Measurements from ENCODE around the gene SUPT20H. TPM values are rescaled to one million over a fixed set of nuclear protein-coding genes. Genes with fewer than 3 reads are reported as not detected.

SUPT20H gene
- total and polyA plus RNA-seq, 10 of the 15 experiments (the other 5 are each of a cell fraction or from before 2014, with no cell fraction given): 12.3 to 69.8 (median 47.5) TPM

GRCh38 chr13:36981156-36981743 lies 78.2 kb downstream of the SUPT20H start:
- ChIA-PET CTCF (interaction anchor here (0.8 to 9.5 kb wide), 25 partner anchors 8 to 697 kb away, joined by 3 to 100 read pairs (median 4); partner anchors contain the start of gene ALG5), SMC1A (ENCODE audit: uncharacterized antibody, unreplicated experiment) (interaction anchor here (0.7 to 1.8 kb wide), 10 partner anchors 8 to 698 kb away, joined by 3 to 14 read pairs (median 5); partner anchors contain the start of gene SPART), RAD21 (ENCODE audit: unreplicated experiment) (interaction anchor here (0.8 to 4.1 kb wide), 13 partner anchors 8 to 700 kb away, joined by 3 to 37 read pairs (median 3); no protein-coding TSS in a partner anchor), POLR2A (no interaction called here)
- TF ChIP-seq BRCA1 (IDR thresholded peaks at IDR 0.05; ENCODE audit: low read depth, low read length): no peak
- TF ChIP-seq RAD21 (IDR thresholded peaks at IDR 0.05; ENCODE audit: insufficient read depth, low read depth, low read length): peak; percentile 61
- TF ChIP-seq SMC3 (IDR thresholded peaks at IDR 0.05; ENCODE audit: borderline replicate concordance, low read length): peak; percentile 37; the same call in 1 of the 2 replicates
- TF ChIP-seq ZNF207 (IDR thresholded peaks at IDR 0.05; ENCODE audit: borderline replicate concordance): no peak
- no peak for TF ChIP-seq PAX8 (IDR thresholded peaks at IDR 0.05)
- TF ChIP-seq, protein P1, sequence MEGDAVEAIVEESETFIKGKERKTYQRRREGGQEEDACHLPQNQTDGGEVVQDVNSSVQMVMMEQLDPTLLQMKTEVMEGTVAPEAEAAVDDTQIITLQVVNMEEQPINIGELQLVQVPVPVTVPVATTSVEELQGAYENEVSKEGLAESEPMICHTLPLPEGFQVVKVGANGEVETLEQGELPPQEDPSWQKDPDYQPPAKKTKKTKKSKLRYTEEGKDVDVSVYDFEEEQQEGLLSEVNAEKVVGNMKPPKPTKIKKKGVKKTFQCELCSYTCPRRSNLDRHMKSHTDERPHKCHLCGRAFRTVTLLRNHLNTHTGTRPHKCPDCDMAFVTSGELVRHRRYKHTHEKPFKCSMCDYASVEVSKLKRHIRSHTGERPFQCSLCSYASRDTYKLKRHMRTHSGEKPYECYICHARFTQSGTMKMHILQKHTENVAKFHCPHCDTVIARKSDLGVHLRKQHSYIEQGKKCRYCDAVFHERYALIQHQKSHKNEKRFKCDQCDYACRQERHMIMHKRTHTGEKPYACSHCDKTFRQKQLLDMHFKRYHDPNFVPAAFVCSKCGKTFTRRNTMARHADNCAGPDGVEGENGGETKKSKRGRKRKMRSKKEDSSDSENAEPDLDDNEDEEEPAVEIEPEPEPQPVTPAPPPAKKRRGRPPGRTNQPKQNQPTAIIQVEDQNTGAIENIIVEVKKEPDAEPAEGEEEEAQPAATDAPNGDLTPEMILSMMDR (IDR thresholded peaks at IDR 0.05 in 2 of 3, conservative IDR thresholded peaks at IDR 0.05 in 1 of 3; ENCODE audit: control insufficient read depth in 2 of 3, extremely low read depth in 1 of 3, insufficient read depth in 1 of 3, low read depth in 3 of 3, low read length in 3 of 3): peak; percentile 25 to 59 (median 47); a peak in 5 of 6 replicates
- Histone ChIP-seq H3K4me2 (ENCODE audit: control insufficient read depth, insufficient read depth) (no peak overlapping the region), H3K36me3 (ENCODE audit: control insufficient read depth in 2 of 2, insufficient read depth in 2 of 2, low read length in 1 of 2) (peaks cover 3 to 14% of the 10 kb centered on the region in 2 experiments), H3K27me3 (replicated peaks in 1 of 2; ENCODE audit: control insufficient read depth in 2 of 2, insufficient read depth in 2 of 2, low read length in 1 of 2) (no peaks in the 10 kb centered on the region), H4K20me1 (ENCODE audit: control insufficient read depth, insufficient read depth) (no peaks in the 10 kb centered on the region), H3K9ac (ENCODE audit: control insufficient read depth, insufficient read depth, low read length) (no peak overlapping the region), H3K9me3 (replicated peaks; ENCODE audit: control insufficient read depth, insufficient read depth, low read length) (no peaks in the 10 kb centered on the region), H3K4me1 (ENCODE audit: control insufficient read depth, insufficient read depth, low read length) (no peaks in the 10 kb centered on the region), H3K4me3 (no peak overlapping the region), H3K27ac (ENCODE audit: control insufficient read depth, insufficient read depth) (no peak overlapping the region), H3K79me2 (ENCODE audit: control insufficient read depth, insufficient read depth, low read length) (no peaks in the 10 kb centered on the region), H2AFZ (ENCODE audit: control insufficient read depth, low read depth, low read length) (no peak overlapping the region)
- no TSS peak for BruUV-seq (replicated peaks)
- WGBS (ENCODE audit: insufficient coverage, insufficient replicate concordance, low lambda C conversion rate, missing lambda C conversion rate): 14% methylated on average over 6 of the region's 6 CpGs
- DNase-seq (ENCODE audit: low read depth, low spot score): no peak
- intact Hi-C loops (cut with micrococcal nuclease; ENCODE audit: unreplicated experiment): loop anchor here (1.0 to 5.0 kb wide), 3 partner anchors 123 to 634 kb away; partner anchors contain the start of gene SPART
- FAIRE-seq: peak; percentile 94
- peak; percentile 74 for ATAC-seq
- in situ Hi-C loops (cut with MboI): loop anchor here (5.0 to 10.0 kb wide), 2 partner anchors 124 to 556 kb away; no protein-coding TSS in a partner anchor

Data from GM12878 (cell line).